HG02938 (cell line): ENCODE results near the gene UGT1A5.
"Not testable (repeated sequence)": the region's sequence is repeated elsewhere in the genome, so short reads cannot be mapped to it uniquely, and the experiment has no call there.

Source experiments
- ATAC-seq: cut with Tn5 transposase; IDR thresholded peaks from one replicate; pipeline ENCODE4 v1.9.1; 2021; ENCODE audit warnings: mild to moderate bottlenecking, moderate library complexity; ENCODE audit not compliant: unreplicated experiment

UGT1A5 gene

DNA sequence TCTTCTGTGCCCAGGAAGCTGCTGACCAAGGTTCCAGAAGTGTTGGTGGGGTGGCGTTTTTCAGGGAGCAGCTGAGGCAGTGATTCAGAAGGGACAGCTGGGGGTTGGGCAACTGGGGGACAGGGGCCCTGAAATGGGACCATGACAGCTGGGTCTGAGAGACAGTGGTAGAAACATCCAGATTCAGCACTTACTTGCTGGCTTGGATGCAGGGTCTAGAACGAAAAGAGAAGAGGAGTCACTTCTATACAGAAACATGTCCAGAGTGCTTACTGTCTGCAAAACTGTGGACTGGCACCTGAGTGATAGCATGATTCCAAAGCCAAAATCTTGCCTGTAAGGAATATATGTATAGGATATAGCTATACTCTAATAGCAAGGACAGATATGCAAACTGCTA, 33.1 kb downstream of the UGT1A5 start:
- ATAC-seq = not testable (repeated sequence)

- ATAC-seq = no peak
Observed at GRCh38 chr2:233746475-233747282, 34.0 kb downstream of the UGT1A5 start.

DNA sequence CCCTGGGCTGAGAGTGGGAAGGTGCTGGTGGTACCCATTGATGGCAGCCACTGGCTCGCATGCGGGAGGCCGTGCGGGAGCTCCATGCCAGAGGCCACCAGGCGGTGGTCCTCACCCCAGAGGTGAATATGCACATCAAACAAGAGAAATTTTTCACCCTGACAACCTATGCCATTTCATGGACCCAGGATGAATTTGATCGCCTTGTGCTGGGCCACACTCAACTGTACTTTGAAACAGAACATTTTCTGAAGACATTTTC, 34.5 kb downstream of the UGT1A5 start:
- ATAC-seq = no peak

- ATAC-seq = not testable (repeated sequence)
Observed at GRCh38 chr2:233750689-233751088, 38.0 kb downstream of the UGT1A5 start.

- ATAC-seq = not testable (repeated sequence)
Observed at GRCh38 chr2:233751212-233752009, 38.7 kb downstream of the UGT1A5 start.

DNA sequence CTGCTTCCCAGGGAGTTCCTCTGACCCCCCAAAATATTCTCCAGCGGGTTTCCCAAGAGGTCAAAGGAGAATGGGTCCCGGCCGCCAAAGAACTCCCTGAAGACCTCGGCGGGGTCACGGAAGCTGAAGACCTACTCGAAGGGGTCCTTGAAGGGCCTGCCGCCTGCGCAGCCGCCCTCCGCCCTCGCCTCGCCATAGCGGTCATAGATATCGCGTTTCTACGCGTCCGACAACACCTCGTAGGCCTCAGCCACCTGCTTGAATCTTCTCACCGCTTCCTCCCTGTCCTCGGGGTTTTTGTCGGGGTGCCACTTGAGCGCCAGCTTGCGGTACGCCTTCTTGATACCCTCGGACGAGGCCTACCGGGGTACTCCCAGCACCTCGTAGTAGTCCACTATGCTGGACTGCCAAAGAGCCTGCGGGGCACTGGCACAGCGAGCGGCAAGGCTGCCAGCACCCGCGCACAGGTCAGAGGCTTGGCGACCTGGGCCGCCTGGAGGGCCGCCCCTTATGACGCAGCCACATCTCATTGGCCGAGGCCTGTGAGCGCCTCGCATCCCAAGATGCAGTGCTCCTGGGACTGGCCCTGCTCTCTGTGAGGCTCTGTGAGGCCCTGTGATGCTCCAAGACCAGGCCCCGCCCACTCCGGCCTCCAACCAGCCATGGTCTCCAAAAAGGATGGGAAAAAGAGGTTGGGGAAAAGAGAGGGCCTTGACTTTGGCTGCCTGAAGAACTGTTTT, 42.3 kb downstream of the UGT1A5 start:
- ATAC-seq = no peak

DNA sequence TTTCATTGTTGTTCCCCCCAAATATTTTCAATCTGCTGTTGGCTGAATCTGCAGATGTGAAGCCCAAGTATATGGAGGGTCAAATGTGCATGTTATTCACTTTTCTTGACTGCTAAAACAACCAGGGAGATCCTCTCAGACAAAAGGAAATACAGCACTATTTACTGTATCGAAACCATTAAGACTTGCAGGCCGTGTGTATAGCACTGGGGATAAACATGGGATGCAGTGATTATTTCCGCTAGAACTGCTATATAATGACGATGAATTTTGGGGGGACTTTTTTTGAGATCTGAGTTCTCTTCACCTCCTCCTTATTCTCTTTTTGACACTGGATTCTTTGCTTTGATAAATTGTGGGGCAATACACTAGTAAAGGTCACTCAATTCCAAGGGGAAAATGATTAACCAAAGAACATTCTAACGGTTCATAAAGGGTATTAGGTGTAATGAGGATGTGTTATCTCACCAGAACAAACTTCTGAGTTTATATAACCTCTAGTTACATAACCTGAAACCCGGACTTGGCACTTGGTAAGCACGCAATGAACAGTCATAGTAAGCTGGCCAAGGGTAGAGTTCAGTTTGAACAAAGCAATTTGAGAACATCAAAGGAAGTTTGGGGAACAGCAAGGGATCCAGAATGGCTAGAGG, 43.8 kb downstream of the UGT1A5 start:
- no peak for ATAC-seq

DNA sequence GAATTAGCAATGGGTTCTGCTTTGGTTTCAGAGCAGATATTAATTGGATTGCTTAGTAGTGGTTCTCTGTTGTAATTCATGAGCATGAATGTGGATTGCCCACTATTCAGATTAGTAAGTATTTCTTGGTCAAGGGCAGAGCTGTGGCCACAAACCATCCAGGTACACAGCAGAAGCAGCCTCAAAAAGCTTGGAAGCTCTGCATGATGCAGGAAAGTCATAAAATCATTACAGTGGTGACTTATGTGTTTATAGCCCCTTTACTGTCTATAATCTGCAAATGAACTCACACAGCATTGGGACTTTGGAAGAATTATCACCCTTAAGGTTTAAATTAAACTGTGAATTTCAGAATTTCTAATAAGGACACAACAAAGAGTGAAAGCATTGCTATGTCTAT, 45.4 kb downstream of the UGT1A5 start:
- no peak for ATAC-seq

- ATAC-seq = no peak
Observed at GRCh38 chr2:233758849-233759248, 46.1 kb downstream of the UGT1A5 start.

DNA sequence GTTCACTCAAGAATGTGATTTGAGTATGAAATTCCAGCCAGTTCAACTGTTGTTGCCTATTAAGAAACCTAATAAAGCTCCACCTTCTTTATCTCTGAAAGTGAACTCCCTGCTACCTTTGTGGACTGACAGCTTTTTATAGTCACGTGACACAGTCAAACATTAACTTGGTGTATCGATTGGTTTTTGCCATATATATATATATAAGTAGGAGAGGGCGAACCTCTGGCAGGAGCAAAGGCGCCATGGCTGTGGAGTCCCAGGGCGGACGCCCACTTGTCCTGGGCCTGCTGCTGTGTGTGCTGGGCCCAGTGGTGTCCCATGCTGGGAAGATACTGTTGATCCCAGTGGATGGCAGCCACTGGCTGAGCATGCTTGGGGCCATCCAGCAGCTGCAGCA, 47.3 kb downstream of the UGT1A5 start, which contains the start of gene UGT1A1:
UGT1A1 (plus strand) TSS at position 228 of the 400 bp plus-strand sequence; CDS start at position 246, 18 bp downstream.
- ATAC-seq = no peak

- no peak for ATAC-seq
Observed at GRCh38 chr2:233761040-233761769, 48.5 kb downstream of the UGT1A5 start.

GRCh38 chr2:233764264-233764663, 51.6 kb downstream of the UGT1A5 start:
- no peak for ATAC-seq

DNA sequence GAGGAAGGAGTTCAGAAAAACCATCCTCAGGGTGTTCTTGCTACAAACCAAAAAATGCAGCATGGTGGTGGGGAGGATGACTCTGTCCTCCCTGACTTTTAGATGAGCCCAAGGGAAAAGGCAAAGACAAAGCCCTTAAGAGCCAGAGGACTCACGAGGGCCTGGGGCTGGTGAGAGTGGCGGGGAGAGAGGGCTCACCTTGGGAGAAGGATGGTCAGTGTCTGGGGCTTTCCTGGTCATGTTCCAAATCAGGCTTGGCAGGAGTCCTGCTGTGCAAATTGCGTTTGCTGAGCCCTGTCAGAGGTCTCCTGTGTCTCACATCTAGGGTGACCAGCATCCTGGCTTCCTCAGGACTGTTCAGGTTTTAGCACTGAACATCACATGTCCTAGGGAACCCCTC, 52.1 kb downstream of the UGT1A5 start:
- no peak for ATAC-seq

GRCh38 chr2:233766416-233766815, 53.7 kb downstream of the UGT1A5 start:
- ATAC-seq = no peak

DNA sequence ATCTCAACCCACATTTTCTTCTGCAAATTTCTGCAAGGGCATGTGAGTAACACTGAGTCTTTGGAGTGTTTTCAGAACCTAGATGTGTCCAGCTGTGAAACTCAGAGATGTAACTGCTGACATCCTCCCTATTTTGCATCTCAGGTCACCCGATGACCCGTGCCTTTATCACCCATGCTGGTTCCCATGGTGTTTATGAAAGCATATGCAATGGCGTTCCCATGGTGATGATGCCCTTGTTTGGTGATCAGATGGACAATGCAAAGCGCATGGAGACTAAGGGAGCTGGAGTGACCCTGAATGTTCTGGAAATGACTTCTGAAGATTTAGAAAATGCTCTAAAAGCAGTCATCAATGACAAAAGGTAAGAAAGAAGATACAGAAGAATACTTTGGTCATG, 55.4 kb downstream of the UGT1A5 start:
- no peak for ATAC-seq

GRCh38 chr2:233769260-233769659, 56.6 kb downstream of the UGT1A5 start:
- no peak for ATAC-seq

DNA sequence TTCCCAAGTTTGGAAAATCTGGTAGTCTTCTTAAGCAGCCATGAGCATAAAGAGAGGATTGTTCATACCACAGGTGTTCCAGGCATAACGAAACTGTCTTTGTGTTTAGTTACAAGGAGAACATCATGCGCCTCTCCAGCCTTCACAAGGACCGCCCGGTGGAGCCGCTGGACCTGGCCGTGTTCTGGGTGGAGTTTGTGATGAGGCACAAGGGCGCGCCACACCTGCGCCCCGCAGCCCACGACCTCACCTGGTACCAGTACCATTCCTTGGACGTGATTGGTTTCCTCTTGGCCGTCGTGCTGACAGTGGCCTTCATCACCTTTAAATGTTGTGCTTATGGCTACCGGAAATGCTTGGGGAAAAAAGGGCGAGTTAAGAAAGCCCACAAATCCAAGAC, 59.4 kb downstream of the UGT1A5 start:
- no peak for ATAC-seq

DNA sequence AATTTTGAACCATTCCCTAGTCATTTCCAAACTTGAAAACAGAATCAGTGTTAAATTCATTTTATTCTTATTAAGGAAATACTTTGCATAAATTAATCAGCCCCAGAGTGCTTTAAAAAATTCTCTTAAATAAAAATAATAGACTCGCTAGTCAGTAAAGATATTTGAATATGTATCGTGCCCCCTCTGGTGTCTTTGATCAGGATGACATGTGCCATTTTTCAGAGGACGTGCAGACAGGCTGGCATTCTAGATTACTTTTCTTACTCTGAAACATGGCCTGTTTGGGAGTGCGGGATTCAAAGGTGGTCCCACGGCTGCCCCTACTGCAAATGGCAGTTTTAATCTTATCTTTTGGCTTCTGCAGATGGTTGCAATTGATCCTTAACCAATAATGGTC, 59.9 kb downstream of the UGT1A5 start:
- ATAC-seq = no peak

DNA sequence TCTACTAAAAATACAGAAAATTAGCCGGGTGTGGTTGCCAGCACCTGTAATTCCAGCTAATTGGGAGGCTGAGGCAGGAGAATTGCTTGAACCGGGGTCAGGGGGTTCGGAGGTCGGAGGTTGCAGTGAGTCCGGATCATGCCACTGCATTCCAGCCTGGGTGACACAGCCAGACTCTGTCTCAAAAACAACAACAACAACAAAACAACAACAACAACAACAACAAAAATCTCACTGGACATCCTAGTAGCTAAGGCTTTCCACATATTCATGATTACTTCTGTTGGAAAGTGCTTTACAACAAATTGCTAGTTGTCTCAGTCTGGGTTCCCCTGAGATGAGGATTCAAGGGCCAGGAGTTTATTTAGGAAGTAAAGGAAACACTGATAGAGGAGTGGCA, 61.1 kb downstream of the UGT1A5 start:
- no peak for ATAC-seq

DNA sequence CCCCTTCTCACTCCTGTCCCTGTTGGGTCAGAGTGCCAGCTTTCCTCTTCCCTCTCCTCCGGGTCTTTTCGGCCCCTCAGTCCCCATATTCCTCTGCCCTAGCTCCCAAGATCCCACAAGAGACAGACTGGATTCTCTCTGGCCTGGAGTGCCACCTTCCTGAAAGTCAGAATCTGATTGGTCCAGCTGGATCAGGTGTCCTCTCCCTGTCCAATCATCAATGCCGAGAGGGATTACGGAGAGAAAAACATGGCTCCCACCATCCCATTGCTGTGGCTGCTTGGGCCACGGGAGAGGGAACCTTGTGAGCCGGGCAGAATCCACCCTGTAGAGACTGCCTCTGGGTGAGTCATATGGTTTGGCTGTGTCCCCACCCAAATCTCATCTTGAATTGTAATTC, 62.7 kb downstream of the UGT1A5 start:
- no peak for ATAC-seq
